ENCODE data around the gene CREB3L2.
A peak's percentile ranks its signal among the peaks of the same experiment; 100 is the strongest.
"Not testable (repeated sequence)": the region's sequence is repeated elsewhere in the genome, so short reads cannot be mapped to it uniquely, and the experiment has no call there.

CREB3L2 gene

DNA sequence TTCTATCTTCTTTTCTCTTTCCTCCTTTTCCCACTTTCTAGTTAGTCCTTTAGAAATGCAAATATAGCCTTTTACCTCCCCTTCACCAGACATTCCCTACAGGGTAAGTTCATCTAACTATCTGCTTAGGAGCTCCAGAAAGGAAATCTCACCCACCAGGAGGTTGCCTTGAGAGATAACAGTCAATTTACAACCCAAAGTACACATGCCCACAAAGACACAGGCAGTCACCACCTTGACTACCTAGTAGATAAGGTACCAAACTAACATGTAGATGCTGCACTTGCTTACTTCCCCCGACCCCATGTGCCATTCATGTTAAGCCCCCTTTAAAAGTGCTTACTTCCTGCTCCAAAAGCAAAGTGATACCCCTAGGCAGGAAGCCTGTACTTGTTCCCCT lies 12.8 kb upstream of the CREB3L2 start:
- no peak overlapping the region for H3K27ac ChIP-seq (ENCODE audit: low read depth, low read length)
- no peak overlapping the region for H3K9ac ChIP-seq (ENCODE audit: low read depth in 1 of 2, low read length in 2 of 2)
- no peaks in the 10 kb centered on the region for H3K27me3 ChIP-seq (ENCODE audit: control insufficient read depth in 1 of 2, insufficient read depth in 2 of 2, low read length in 2 of 2)
- peaks cover 0 to 2% of the 10 kb centered on the region in 2 donors for H3K4me1 ChIP-seq (ENCODE audit: control insufficient read depth in 1 of 2, insufficient read depth in 2 of 2, low read length in 2 of 2)
- no peaks in the 10 kb centered on the region for H3K9me3 ChIP-seq (ENCODE audit: control insufficient read depth in 1 of 2, low read length in 2 of 2)
- H3K4me3 ChIP-seq (ENCODE audit: low read depth in 1 of 2, low read length in 2 of 2): no peak overlapping the region
- no peaks in the 10 kb centered on the region for H3K36me3 ChIP-seq (ENCODE audit: control insufficient read depth in 1 of 2, insufficient read depth in 2 of 2, low read length in 2 of 2)

DNA sequence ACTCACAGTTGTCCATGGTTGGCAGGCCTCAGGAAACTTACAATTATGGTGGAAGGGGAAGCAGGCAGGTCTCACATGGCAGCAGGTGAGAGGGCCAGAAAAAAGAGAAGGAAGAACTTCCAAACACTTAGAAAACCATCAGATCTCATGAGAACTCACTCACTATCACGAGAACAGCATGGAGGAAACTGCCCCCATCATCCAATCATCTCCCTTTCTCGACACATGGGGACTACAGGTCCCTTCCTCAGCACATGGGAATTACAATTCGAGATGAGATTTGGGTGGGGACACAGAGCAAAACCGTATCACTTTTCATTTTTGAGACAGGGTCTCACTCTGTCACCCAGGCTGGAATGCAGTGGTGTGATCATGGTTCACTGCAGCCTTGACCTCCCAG lies 12.3 kb upstream of the CREB3L2 start:
- H3K27me3 ChIP-seq (ENCODE audit: control insufficient read depth in 1 of 2, insufficient read depth in 2 of 2, low read length in 2 of 2); H3K9me3 ChIP-seq (ENCODE audit: control insufficient read depth in 1 of 2, low read length in 2 of 2); H3K4me1 ChIP-seq (ENCODE audit: control insufficient read depth in 1 of 2, insufficient read depth in 2 of 2, low read length in 2 of 2); H3K27ac ChIP-seq (ENCODE audit: low read depth, low read length); H3K9ac ChIP-seq (ENCODE audit: low read depth in 1 of 2, low read length in 2 of 2); H3K4me3 ChIP-seq (ENCODE audit: low read depth in 1 of 2, low read length in 2 of 2); H3K36me3 ChIP-seq (ENCODE audit: control insufficient read depth in 1 of 2, insufficient read depth in 2 of 2, low read length in 2 of 2): not testable (repeated sequence)

DNA sequence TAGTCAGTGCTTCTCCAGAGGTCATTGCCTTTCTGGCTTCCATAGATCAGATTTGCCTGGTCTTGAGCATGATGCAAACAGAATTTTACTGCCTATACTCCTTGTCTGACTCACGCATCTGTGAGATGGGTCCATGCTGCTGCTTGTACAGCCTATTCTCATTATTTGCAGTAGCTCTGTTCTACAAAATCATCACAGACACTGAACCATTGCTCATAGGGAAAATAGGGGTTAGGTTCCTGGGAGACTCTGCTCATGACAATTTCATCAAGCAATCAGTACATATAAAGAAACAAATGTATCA lies 7.4 kb upstream of the CREB3L2 start:
- Histone ChIP-seq H3K27me3 (ENCODE audit: control insufficient read depth in 1 of 2, insufficient read depth in 2 of 2, low read length in 2 of 2) (no peaks in the 10 kb centered on the region), H3K27ac (ENCODE audit: low read depth, low read length) (no peak overlapping the region), H3K36me3 (ENCODE audit: control insufficient read depth in 1 of 2, insufficient read depth in 2 of 2, low read length in 2 of 2) (no peaks in the 10 kb centered on the region), H3K9me3 (ENCODE audit: control insufficient read depth in 1 of 2, low read length in 2 of 2) (no peaks in the 10 kb centered on the region), H3K9ac (ENCODE audit: low read depth in 1 of 2, low read length in 2 of 2) (no peak overlapping the region), H3K4me3 (ENCODE audit: low read depth in 1 of 2, low read length in 2 of 2) (no peak overlapping the region), H3K4me1 (ENCODE audit: control insufficient read depth in 1 of 2, insufficient read depth in 2 of 2, low read length in 2 of 2) (peaks cover 2 to 3% of the 10 kb centered on the region in 2 donors)

DNA sequence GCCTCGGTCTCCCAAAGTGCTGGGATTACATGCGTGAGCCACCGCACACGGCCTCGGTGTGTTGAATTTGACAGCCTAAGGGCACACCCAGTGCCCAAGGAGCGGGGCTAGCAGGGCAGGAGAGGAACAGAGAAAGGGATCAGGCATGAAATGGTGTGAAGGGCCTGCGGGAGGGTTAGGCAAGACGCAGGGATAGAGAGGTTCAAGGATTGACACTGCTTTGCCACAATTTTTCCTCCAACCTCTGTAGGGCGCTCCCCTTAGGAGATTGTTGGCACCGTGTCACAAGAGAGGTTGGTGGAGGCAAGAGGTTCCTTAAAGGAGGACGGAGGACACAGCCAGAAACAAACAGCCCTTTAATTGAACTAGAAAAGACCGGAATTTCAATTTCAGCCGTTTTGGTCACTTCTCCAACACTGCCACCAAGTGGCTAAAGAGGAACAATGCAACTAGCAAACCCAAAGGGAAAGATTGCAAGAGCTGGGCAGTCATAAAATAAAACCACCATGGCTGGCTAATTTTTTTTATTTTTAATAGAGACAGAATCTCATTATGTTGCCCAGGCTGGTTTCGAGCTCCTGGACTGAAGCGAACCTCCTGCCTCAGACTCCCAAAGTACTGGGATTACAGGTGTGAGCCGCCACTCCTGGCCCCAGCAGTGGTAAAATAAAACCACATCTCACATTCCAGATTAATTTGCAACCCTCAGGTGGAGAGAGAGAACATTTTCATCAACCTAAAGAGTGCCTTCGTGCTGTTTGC lies 6.9 kb upstream of the CREB3L2 start:
- H3K9me3 ChIP-seq (ENCODE audit: control insufficient read depth in 1 of 2, low read length in 2 of 2): no peaks in the 10 kb centered on the region
- H3K9ac ChIP-seq (ENCODE audit: low read depth in 1 of 2, low read length in 2 of 2): no peak overlapping the region
- H3K4me1 ChIP-seq (ENCODE audit: control insufficient read depth in 1 of 2, insufficient read depth in 2 of 2, low read length in 2 of 2): peaks cover 2 to 3% of the 10 kb centered on the region in 2 donors
- no peak overlapping the region for H3K27ac ChIP-seq (ENCODE audit: low read depth, low read length)
- no peaks in the 10 kb centered on the region for H3K27me3 ChIP-seq (ENCODE audit: control insufficient read depth in 1 of 2, insufficient read depth in 2 of 2, low read length in 2 of 2)
- no peak overlapping the region for H3K4me3 ChIP-seq (ENCODE audit: low read depth in 1 of 2, low read length in 2 of 2)
- H3K36me3 ChIP-seq (ENCODE audit: control insufficient read depth in 1 of 2, insufficient read depth in 2 of 2, low read length in 2 of 2): no peaks in the 10 kb centered on the region

- H3K27ac ChIP-seq (ENCODE audit: low read depth, low read length): no peak overlapping the region
- no peak overlapping the region for H3K4me3 ChIP-seq (ENCODE audit: low read depth in 1 of 2, low read length in 2 of 2)
- H3K9ac ChIP-seq (ENCODE audit: low read depth in 1 of 2, low read length in 2 of 2): no peak overlapping the region
- H3K27me3 ChIP-seq (ENCODE audit: control insufficient read depth in 1 of 2, insufficient read depth in 2 of 2, low read length in 2 of 2): no peaks in the 10 kb centered on the region
- peaks cover 2 to 3% of the 10 kb centered on the region in 2 donors for H3K4me1 ChIP-seq (ENCODE audit: control insufficient read depth in 1 of 2, insufficient read depth in 2 of 2, low read length in 2 of 2)
- no peaks in the 10 kb centered on the region for H3K36me3 ChIP-seq (ENCODE audit: control insufficient read depth in 1 of 2, insufficient read depth in 2 of 2, low read length in 2 of 2)
- no peaks in the 10 kb centered on the region for H3K9me3 ChIP-seq (ENCODE audit: control insufficient read depth in 1 of 2, low read length in 2 of 2)
These were observed 6.2 kb upstream of the CREB3L2 start for GRCh38 chr7:138008019-138008587.

DNA sequence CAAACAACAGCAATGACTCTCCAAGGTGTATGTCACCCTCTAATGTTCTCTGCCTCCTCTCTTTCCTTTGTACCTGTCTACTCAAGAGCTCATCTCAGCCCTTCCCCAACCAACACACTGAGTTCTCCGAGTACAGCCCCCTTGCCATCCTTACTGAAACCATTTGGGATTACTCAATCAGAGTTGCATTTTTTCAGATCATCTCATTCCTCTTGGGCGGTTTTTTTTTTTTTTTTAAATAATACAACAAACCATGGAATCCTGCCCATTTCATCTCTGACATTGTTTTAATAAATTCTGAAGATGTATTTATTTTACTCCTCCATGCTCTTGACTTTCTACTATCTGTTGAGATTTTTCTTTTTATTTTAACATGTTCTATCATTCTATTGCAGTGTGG lies 4.2 kb upstream of the CREB3L2 start:
- no peak overlapping the region for H3K9ac ChIP-seq (ENCODE audit: low read depth in 1 of 2, low read length in 2 of 2)
- H3K9me3 ChIP-seq (ENCODE audit: control insufficient read depth in 1 of 2, low read length in 2 of 2): no peaks in the 10 kb centered on the region
- H3K27me3 ChIP-seq (ENCODE audit: control insufficient read depth in 1 of 2, insufficient read depth in 2 of 2, low read length in 2 of 2): no peaks in the 10 kb centered on the region
- no peak overlapping the region for H3K4me3 ChIP-seq (ENCODE audit: low read depth in 1 of 2, low read length in 2 of 2)
- H3K4me1 ChIP-seq (ENCODE audit: control insufficient read depth in 1 of 2, insufficient read depth in 2 of 2, low read length in 2 of 2): peaks cover 0 to 3% of the 10 kb centered on the region in 2 donors
- H3K36me3 ChIP-seq (ENCODE audit: control insufficient read depth in 1 of 2, insufficient read depth in 2 of 2, low read length in 2 of 2): no peaks in the 10 kb centered on the region
- no peak overlapping the region for H3K27ac ChIP-seq (ENCODE audit: low read depth, low read length)

DNA sequence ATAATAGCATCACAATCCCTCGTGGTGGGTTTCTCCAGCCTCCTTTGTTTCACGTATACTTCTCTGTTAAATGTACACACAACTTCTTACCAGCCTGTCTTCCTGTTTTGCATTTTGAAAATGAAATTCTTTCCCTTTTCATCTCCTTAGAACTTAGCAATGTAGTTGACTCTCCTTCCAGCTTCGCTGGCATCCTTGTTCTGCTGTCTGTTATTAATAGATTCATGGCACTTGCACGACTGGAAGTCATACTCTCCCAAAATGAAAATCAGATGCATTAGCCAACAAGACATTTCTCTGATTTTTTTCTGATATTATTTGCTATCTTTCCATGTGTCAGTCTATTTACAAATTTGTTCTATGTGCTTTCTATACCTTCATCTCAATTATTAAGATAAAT lies 3.0 kb upstream of the CREB3L2 start:
- Histone ChIP-seq H3K9me3 (ENCODE audit: control insufficient read depth in 1 of 2, low read length in 2 of 2) (no peaks in the 10 kb centered on the region), H3K36me3 (ENCODE audit: control insufficient read depth in 1 of 2, insufficient read depth in 2 of 2, low read length in 2 of 2) (no peaks in the 10 kb centered on the region), H3K27me3 (ENCODE audit: control insufficient read depth in 1 of 2, insufficient read depth in 2 of 2, low read length in 2 of 2) (no peaks in the 10 kb centered on the region), H3K9ac (ENCODE audit: low read depth in 1 of 2, low read length in 2 of 2) (no peak overlapping the region), H3K4me3 (ENCODE audit: low read depth in 1 of 2, low read length in 2 of 2) (no peak overlapping the region), H3K4me1 (ENCODE audit: control insufficient read depth in 1 of 2, insufficient read depth in 2 of 2, low read length in 2 of 2) (peaks cover 4 to 6% of the 10 kb centered on the region in 2 donors), H3K27ac (ENCODE audit: low read depth, low read length) (no peak overlapping the region)

- Histone ChIP-seq H3K4me1 (ENCODE audit: control insufficient read depth in 1 of 2, insufficient read depth in 2 of 2, low read length in 2 of 2) (peaks cover 7 to 13% of the 10 kb centered on the region in 2 donors), H3K4me3 (ENCODE audit: low read depth in 1 of 2, low read length in 2 of 2) (no peak overlapping the region), H3K9ac (ENCODE audit: low read depth in 1 of 2, low read length in 2 of 2) (no peak overlapping the region), H3K27me3 (ENCODE audit: control insufficient read depth in 1 of 2, insufficient read depth in 2 of 2, low read length in 2 of 2) (no peaks in the 10 kb centered on the region), H3K36me3 (ENCODE audit: control insufficient read depth in 1 of 2, insufficient read depth in 2 of 2, low read length in 2 of 2) (no peaks in the 10 kb centered on the region), H3K9me3 (ENCODE audit: control insufficient read depth in 1 of 2, low read length in 2 of 2) (no peaks in the 10 kb centered on the region), H3K27ac (ENCODE audit: low read depth, low read length) (no peak overlapping the region)
These were observed 2.2 kb upstream of the CREB3L2 start for GRCh38 chr7:138004046-138004445.

- peak overlapping the region in 1 of 2 donors; percentile 2 for H3K4me3 ChIP-seq (ENCODE audit: low read depth in 1 of 2, low read length in 2 of 2)
These were observed 923 bp upstream of the CREB3L2 start for GRCh38 chr7:138002828-138003189.

DNA sequence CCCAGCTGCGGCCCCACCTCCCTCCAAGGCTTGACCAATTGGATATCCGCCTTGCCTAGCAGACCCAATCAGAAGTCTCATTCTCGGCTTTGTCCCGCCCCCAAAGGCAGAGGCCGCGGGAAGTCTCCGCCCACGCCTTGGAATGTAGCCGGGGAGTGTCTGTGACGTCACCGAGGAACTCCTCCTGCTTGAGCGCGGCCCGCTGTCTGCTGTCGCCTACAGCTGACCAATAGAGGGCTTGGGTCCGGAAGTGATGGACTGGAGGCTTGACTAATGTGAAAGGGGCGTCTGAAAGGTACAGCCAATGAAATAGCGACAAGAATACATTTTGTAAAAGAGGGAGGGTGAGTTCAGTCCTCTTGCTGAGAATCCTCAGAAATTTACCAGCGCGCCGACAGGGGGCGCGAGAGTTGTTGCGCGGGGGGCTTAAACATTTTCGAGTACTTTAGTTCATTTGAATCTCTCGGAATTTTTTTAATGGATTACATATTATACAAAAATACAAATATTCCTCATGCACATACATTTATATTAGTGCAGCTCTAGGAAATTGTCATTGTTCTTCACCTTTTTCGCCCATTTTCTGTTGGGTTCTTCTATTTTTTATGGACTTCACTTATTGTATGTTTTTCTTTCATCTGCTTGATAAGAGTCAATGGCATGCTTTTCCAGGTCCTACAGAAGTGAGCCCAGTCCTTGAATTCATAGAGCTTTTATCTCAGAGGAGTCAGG lies 376 bp upstream of the CREB3L2 start:
- Histone ChIP-seq H3K4me3 (ENCODE audit: low read depth in 1 of 2, low read length in 2 of 2) (peak overlapping the region; percentile 96 to 97), H3K9me3 (ENCODE audit: control insufficient read depth in 1 of 2, low read length in 2 of 2) (no peaks in the 10 kb centered on the region), H3K4me1 (ENCODE audit: control insufficient read depth in 1 of 2, insufficient read depth in 2 of 2, low read length in 2 of 2) (peaks cover 17 to 24% of the 10 kb centered on the region in 2 donors), H3K9ac (ENCODE audit: low read depth in 1 of 2, low read length in 2 of 2) (peak overlapping the region; percentile 95 to 96), H3K36me3 (ENCODE audit: control insufficient read depth in 1 of 2, insufficient read depth in 2 of 2, low read length in 2 of 2) (no peaks in the 10 kb centered on the region), H3K27ac (ENCODE audit: low read depth, low read length) (peak overlapping the region; percentile 95), H3K27me3 (ENCODE audit: control insufficient read depth in 1 of 2, insufficient read depth in 2 of 2, low read length in 2 of 2) (no peaks in the 10 kb centered on the region)

More at GRCh38 chr7:138002828-138003189, 923 bp upstream of the CREB3L2 start:
- H3K9ac ChIP-seq (ENCODE audit: low read depth in 1 of 2, low read length in 2 of 2): peak overlapping the region in 1 of 2 donors; percentile 21
- H3K9me3 ChIP-seq (ENCODE audit: control insufficient read depth in 1 of 2, low read length in 2 of 2): no peaks in the 10 kb centered on the region
- H3K4me1 ChIP-seq (ENCODE audit: control insufficient read depth in 1 of 2, insufficient read depth in 2 of 2, low read length in 2 of 2): peaks cover 16 to 21% of the 10 kb centered on the region in 2 donors
- no peaks in the 10 kb centered on the region for H3K36me3 ChIP-seq (ENCODE audit: control insufficient read depth in 1 of 2, insufficient read depth in 2 of 2, low read length in 2 of 2)
- H3K27me3 ChIP-seq (ENCODE audit: control insufficient read depth in 1 of 2, insufficient read depth in 2 of 2, low read length in 2 of 2): no peaks in the 10 kb centered on the region
- H3K27ac ChIP-seq (ENCODE audit: low read depth, low read length): no peak overlapping the region

Measured in duodenal mucosa (tissue), 2 donors.